A673 (cell line): Measurements from ENCODE around the gene SIX1. TPM values are rescaled to one million over a fixed set of nuclear protein-coding genes. Genes with fewer than 3 reads are reported as not detected.

Experiments
- BruUV-seq: library from RNA; stranded (reverse); fragments of 400-500 nt; replicated peaks from 2 replicates; lab custom pipeline; 2021; lab: Mats Ljungman, UMichigan
- CTCF ChIA-PET: fragments of 300-600 bp; sonication (Branson Sonifier 250); formaldehyde crosslinking; loops from one replicate; lab custom pipeline; 2022; ENCODE audit warnings: antibody characterized with exemption; lab: Charles Lee
- POLR2A ChIA-PET: fragments of 300-600 bp; sonication (Branson Sonifier 250); formaldehyde crosslinking; loops from one replicate; lab custom pipeline; 2022; ENCODE audit warnings: antibody characterized with exemption; ENCODE audit not compliant: low non-redundant PET; lab: Charles Lee
- DNase-seq: peaks from one replicate; pipeline ENCODE4 v3.0.0-alpha.2; 2015; ENCODE audit warnings: low spot score
- H3K27ac ChIP-seq: fragments of 200-600 bp; sonication (generic); 2 replicates; pipeline ENCODE4 v1.5.1; 2016; ENCODE audit warnings: mixed run types, low read depth, mild to moderate bottlenecking, mixed read lengths, antibody characterized with exemption, low read length; ENCODE audit not compliant: poor library complexity, severe bottlenecking
- H3K27me3 ChIP-seq: fragments of 200-600 bp; sonication (generic); replicated peaks from 2 replicates; pipeline ENCODE4 v1.6.1; 2017; ENCODE audit warnings: mixed run types, low read depth, mild to moderate bottlenecking, mixed read lengths, antibody characterized with exemption, low read length; ENCODE audit not compliant: insufficient read depth, poor library complexity
- H3K36me3 ChIP-seq: fragments of 200-600 bp; sonication (generic); 2 replicates; pipeline ENCODE4 v1.6.1; 2016; ENCODE audit warnings: mixed run types, mild to moderate bottlenecking, mixed read lengths, antibody characterized with exemption, low read length; ENCODE audit not compliant: insufficient read depth, poor library complexity, severe bottlenecking
- H3K4me1 ChIP-seq: fragments of 200-600 bp; sonication (generic); 2 replicates; pipeline ENCODE4 v1.6.1; 2017; ENCODE audit warnings: mixed run types, mild to moderate bottlenecking, mixed read lengths, antibody characterized with exemption, low read length; ENCODE audit not compliant: insufficient read depth, poor library complexity, severe bottlenecking
- H3K4me3 ChIP-seq: fragments of 200-600 bp; sonication (generic); 2 replicates; pipeline ENCODE4 v1.5.1; 2016; ENCODE audit warnings: low read depth, mixed run types, mild to moderate bottlenecking, mixed read lengths, low read length; ENCODE audit not compliant: poor library complexity, severe bottlenecking
- H3K9me3 ChIP-seq: fragments of 200-600 bp; sonication (generic); 2 replicates; pipeline ENCODE4 v1.6.1; 2016; ENCODE audit warnings: mixed run types, low read depth, mild to moderate bottlenecking, mixed read lengths, antibody characterized with exemption, low read length; ENCODE audit not compliant: poor library complexity, severe bottlenecking
- CTCF ChIP-seq: fragments of 300-800, 200-600 bp; sonication (generic); conservative IDR thresholded peaks from 2 replicates; pipeline ENCODE4 v1.5.1; 2017; ENCODE audit warnings: low read depth, mild to moderate bottlenecking, antibody characterized with exemption, low read length, moderate library complexity, mixed read lengths
- EZH2 ChIP-seq: fragments of 200-600 bp; sonication (generic); IDR thresholded peaks from 2 replicates; pipeline ENCODE4 v1.6.1; 2017; ENCODE audit warnings: borderline replicate concordance, low read depth, mild to moderate bottlenecking, mixed read lengths, antibody characterized with exemption, low read length; ENCODE audit not compliant: poor library complexity, severe bottlenecking
- intact Hi-C: fragments of 100-400 bp; cut with micrococcal nuclease; formaldehyde crosslinking; loops from one replicate; pipeline ENCODE4 v1.10.0; 2022; ENCODE audit not compliant: unreplicated experiment
- total RNA-seq: library from RNA; stranded (reverse); gene quantifications from 2 replicates; pipeline ENCODE4 v1.2.3, GENCODE V29; 2021

SIX1 gene
- total RNA-seq, 1 experiment from 2014 or later = 24.0 TPM

GRCh38 chr14:60686865-60687264 is 37.6 kb upstream of the SIX1 start:
- TF ChIP-seq EZH2 (no peak), CTCF (no peak)
- ChIA-PET CTCF (no interaction called here), POLR2A (no interaction called here)
- Histone ChIP-seq H3K36me3 (no peaks in the 10 kb centered on the region), H3K27ac (no peak overlapping the region), H3K27me3 (no peaks in the 10 kb centered on the region), H3K4me1 (no peaks in the 10 kb centered on the region), H3K4me3 (no peak overlapping the region), H3K9me3 (no peaks in the 10 kb centered on the region)
- intact Hi-C loops = no loop called here
- no peak for DNase-seq
- no TSS peak for BruUV-seq

GRCh38 chr14:60684203-60684602 is 34.9 kb upstream of the SIX1 start:
- Histone ChIP-seq H3K9me3 (no peaks in the 10 kb centered on the region), H3K4me3 (no peak overlapping the region), H3K27me3 (no peaks in the 10 kb centered on the region), H3K27ac (no peak overlapping the region), H3K36me3 (no peaks in the 10 kb centered on the region), H3K4me1 (no peaks in the 10 kb centered on the region)
- intact Hi-C loops = no loop called here
- no peak for TF ChIP-seq CTCF
- TF ChIP-seq EZH2 = no peak
- ChIA-PET POLR2A (no interaction called here), CTCF (no interaction called here)
- DNase-seq = no peak
- BruUV-seq = no TSS peak

GRCh38 chr14:60681271-60681670 is 32.0 kb upstream of the SIX1 start:
- H3K4me3 ChIP-seq = no peak overlapping the region
- no peaks in the 10 kb centered on the region for H3K9me3 ChIP-seq
- no peak overlapping the region for H3K27ac ChIP-seq
- TF ChIP-seq EZH2 = no peak
- no peak for TF ChIP-seq CTCF
- DNase-seq = no peak
- BruUV-seq = no TSS peak
- no peaks in the 10 kb centered on the region for H3K36me3 ChIP-seq
- CTCF ChIA-PET = no interaction called here
- H3K27me3 ChIP-seq = no peaks in the 10 kb centered on the region
- no peaks in the 10 kb centered on the region for H3K4me1 ChIP-seq
- POLR2A ChIA-PET = no interaction called here
- intact Hi-C loops = no loop called here

GRCh38 chr14:60680511-60680910 is 31.2 kb upstream of the SIX1 start:
- TF ChIP-seq CTCF (no peak), EZH2 (no peak)
- no peak overlapping the region for H3K27ac ChIP-seq
- POLR2A ChIA-PET = no interaction called here
- H3K9me3 ChIP-seq = no peaks in the 10 kb centered on the region
- intact Hi-C loops = no loop called here
- H3K4me1 ChIP-seq = no peaks in the 10 kb centered on the region
- no TSS peak for BruUV-seq
- no peak overlapping the region for H3K4me3 ChIP-seq
- no peaks in the 10 kb centered on the region for H3K27me3 ChIP-seq
- CTCF ChIA-PET = no interaction called here
- no peak for DNase-seq
- no peaks in the 10 kb centered on the region for H3K36me3 ChIP-seq
